ENCODE measurements around the gene ARAF. TPM values are rescaled to one million over a fixed set of nuclear protein-coding genes. Genes with fewer than 3 reads are reported as not detected.

The ARAF gene
- total RNA-seq, 2 donors from 2014 or later, result 132 to 140 TPM

Other genes with a start within 250 kb of the ARAF start
- under 1 TPM; 0.47 to 0.55 TPM for gene ZNF157, start 190.6 kb upstream of the ARAF start, total RNA-seq
- gene ZNF41, start 78.0 kb upstream of the ARAF start, total RNA-seq, result 1 to 10 TPM; 8.4 to 8.6 TPM
- 100 to 1,000 TPM in 1 of 2 donors, 10 to 100 TPM in 1; 94.5 to 143 TPM for gene TIMP1, start 21.2 kb downstream of the ARAF start, total RNA-seq
- 1 to 10 TPM in 1 of 2 donors, under 1 TPM in 1; 0.52 to 1.1 TPM for gene SYN1, start 58.7 kb downstream of the ARAF start, total RNA-seq
- 10 to 100 TPM; 17.7 to 25.3 TPM for gene CFP, start 68.7 kb downstream of the ARAF start, total RNA-seq
- gene ELK1, start 89.4 kb downstream of the ARAF start, total RNA-seq, result 10 to 100 TPM; 33.0 to 33.2 TPM
- gene UXT, start 98.0 kb downstream of the ARAF start, total RNA-seq, result 100 to 1,000 TPM; 164 to 185 TPM